Thoracic aorta (tissue), 2 donors: Measurements from ENCODE around the gene FAAP100. TPM values are rescaled to one million over a fixed set of nuclear protein-coding genes. Genes with fewer than 3 reads are reported as not detected.

Experiments
- ATAC-seq: fragments of 150-250 bp; one replicate; pipeline ENCODE4 v1.8.0; 2017; ENCODE audit warnings: low read depth; ENCODE audit not compliant: insufficient number of reproducible peaks, low FRiP score
- DNase-seq: peaks from one replicate; pipeline ENCODE4 v3.0.0-alpha.2; 2020; ENCODE audit warnings: low spot score
- H3K27ac ChIP-seq, 2 donors: fragments of 200-600 bp; sonication (generic); 1 replicate in 1 of 2; 2 replicates in 1 of 2; pipeline ENCODE4 v1.5.1; 2016; ENCODE audit warnings: mild to moderate bottlenecking in 2 of 2, moderate library complexity in 2 of 2
- H3K27me3 ChIP-seq: fragments of 200-600 bp; sonication (generic); replicated peaks from 2 replicates; pipeline ENCODE4 v1.6.0; 2016; ENCODE audit warnings: mild to moderate bottlenecking; ENCODE audit not compliant: insufficient read depth
- H3K36me3 ChIP-seq: fragments of 200-600 bp; sonication (generic); one replicate; pipeline ENCODE4 v1.5.1; 2016
- H3K4me1 ChIP-seq, 2 donors: fragments of 200-600 bp; sonication (generic); 1 replicate in 1 of 2; 2 replicates in 1 of 2; pipeline versions ENCODE4 v1.5.1 to v1.6.0; 2016; ENCODE audit warnings: low read depth in 2 of 2, mild to moderate bottlenecking in 1 of 2; ENCODE audit not compliant: control insufficient read depth in 1 of 2
- H3K4me3 ChIP-seq: fragments of 200-600 bp; sonication (generic); 2 replicates; pipeline ENCODE4 v1.5.1; 2016; ENCODE audit warnings: mild to moderate bottlenecking
- H3K9me3 ChIP-seq: fragments of 200-600 bp; sonication (generic); 2 replicates; pipeline ENCODE4 v1.5.1; 2016
- total RNA-seq, 2 donors: library from RNA; depleted of rRNA; stranded (reverse); fragments of >200 nt; gene quantifications; one replicate each; pipeline versions ENCODE4 v1.1.0 to v1.2.3, GENCODE V29; 2016
- TF ChIP-seq, protein P1 (sequence below): fragments of 200-600 bp; sonication (generic); IDR thresholded peaks from one replicate; pipeline ENCODE4 v1.5.1; 2019; ENCODE audit warnings: antibody characterized with exemption

Gene FAAP100
- total RNA-seq, 2 donors from 2014 or later: 43.2 to 57.9 TPM

DNA sequence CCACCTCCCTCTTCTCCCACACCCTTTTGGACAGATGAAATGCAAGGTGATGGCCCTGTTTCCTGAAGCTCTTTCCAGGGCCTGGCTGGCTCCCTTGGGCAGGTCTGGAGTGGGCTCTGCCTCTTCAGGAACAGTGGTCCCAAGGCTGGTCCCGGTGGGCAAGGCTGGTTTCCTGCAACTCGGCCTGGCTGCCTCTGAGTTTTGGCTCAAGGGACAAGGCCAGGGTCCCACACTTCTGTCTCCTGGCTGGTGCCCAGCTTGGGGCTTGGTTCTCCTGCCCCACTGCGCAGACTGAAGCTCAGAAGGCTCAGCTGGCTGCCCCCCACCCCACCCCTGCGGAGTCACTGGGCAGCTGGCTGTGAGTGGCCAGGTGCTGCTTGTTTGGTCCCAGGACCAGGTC is 35.7 kb downstream of the FAAP100 start:
- H3K27ac ChIP-seq: peak overlapping the region; percentile 99 to 100
- peaks cover 35 to 46% of the 10 kb centered on the region in 2 donors for H3K4me1 ChIP-seq
- TF ChIP-seq, protein P1, sequence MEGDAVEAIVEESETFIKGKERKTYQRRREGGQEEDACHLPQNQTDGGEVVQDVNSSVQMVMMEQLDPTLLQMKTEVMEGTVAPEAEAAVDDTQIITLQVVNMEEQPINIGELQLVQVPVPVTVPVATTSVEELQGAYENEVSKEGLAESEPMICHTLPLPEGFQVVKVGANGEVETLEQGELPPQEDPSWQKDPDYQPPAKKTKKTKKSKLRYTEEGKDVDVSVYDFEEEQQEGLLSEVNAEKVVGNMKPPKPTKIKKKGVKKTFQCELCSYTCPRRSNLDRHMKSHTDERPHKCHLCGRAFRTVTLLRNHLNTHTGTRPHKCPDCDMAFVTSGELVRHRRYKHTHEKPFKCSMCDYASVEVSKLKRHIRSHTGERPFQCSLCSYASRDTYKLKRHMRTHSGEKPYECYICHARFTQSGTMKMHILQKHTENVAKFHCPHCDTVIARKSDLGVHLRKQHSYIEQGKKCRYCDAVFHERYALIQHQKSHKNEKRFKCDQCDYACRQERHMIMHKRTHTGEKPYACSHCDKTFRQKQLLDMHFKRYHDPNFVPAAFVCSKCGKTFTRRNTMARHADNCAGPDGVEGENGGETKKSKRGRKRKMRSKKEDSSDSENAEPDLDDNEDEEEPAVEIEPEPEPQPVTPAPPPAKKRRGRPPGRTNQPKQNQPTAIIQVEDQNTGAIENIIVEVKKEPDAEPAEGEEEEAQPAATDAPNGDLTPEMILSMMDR: no peak
- ATAC-seq (no peak), DNase-seq (no peak)
- no peaks in the 10 kb centered on the region for H3K27me3 ChIP-seq
- peaks cover 8% of the 10 kb centered on the region for H3K36me3 ChIP-seq
- peak overlapping the region; percentile 99 for H3K4me3 ChIP-seq
- H3K9me3 ChIP-seq: no peaks in the 10 kb centered on the region

DNA sequence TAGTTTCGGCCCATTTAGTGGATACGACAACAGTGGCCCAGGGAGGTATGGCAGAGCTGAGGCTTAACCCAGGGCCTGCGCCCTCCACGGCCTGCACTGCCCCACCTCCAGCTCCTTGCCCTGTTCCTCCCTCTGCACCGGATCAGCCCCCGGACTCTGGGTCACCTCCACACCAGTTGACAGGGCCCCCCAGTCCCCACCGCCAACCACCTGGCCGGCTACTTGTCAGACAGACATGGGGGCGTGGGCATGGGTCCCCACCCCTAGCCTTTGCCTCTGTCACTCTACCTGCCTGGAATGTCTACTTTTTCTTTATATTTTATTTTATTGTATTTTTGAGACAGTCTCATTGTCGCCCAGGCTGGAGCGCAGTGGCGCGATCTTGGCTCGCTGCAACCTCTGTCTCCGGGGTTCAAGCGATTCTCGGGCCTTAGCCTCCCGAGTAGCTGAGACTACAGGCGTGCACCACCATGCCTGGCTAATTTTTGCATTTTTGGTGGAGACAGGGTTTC is 36.6 kb downstream of the FAAP100 start:
- no peak for ATAC-seq
- Histone ChIP-seq H3K27me3 (no peaks in the 10 kb centered on the region), H3K27ac (peak overlapping the region; percentile 99 to 100), H3K4me3 (peak overlapping the region; percentile 99), H3K4me1 (peaks cover 35 to 46% of the 10 kb centered on the region in 2 donors), H3K9me3 (no peaks in the 10 kb centered on the region), H3K36me3 (peaks cover 17% of the 10 kb centered on the region)
- no peak for DNase-seq
- TF ChIP-seq, protein P1: no peak

DNA sequence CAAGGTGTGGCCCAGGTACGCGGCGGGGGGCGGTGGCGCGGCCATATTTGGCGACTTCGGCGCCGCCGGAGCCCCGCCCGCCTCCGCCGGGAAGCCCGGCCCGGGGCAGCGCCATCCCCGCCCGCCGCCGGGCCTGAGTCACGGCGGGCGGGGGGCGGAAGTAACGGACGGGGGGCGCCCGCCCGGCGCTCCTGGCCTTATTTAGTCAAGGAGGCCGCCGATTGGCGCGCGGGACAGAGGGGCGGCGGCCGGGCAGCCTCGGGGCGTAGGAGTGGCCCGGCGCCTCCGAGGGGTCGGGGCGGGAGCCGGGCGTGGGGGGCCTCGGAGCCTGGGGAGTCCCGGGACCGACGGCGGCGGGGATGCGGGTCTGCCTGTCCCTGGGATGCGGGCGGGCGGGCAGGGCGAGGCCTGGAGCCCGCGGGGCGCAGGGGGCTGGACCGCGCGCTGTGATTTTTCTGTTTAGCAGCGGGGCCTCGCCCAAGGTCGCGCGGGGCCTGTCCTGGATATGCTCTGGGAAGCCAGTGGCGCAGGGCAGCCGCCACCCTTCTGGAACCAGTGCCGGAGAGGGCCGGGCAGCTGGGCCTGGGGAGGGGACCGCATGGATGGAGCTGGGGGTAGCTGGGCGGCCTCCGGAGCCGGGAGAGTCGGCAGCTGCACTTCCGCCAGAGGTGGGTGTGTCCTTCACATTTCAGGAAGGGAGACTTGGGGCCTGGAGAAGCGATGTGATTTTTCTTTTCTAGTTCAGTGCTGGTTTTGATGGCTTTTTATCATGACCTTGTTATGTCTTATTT is 37.2 kb downstream of the FAAP100 start:
- Histone ChIP-seq H3K4me1 (peaks cover 35 to 41% of the 10 kb centered on the region in 2 donors), H3K36me3 (peaks cover 23% of the 10 kb centered on the region), H3K4me3 (peak overlapping the region; percentile 99), H3K9me3 (no peaks in the 10 kb centered on the region), H3K27ac (peak overlapping the region; percentile 99 to 100), H3K27me3 (no peaks in the 10 kb centered on the region)
- no peak for DNase-seq
- TF ChIP-seq, protein P1: no peak
- peak; percentile 40 for ATAC-seq

DNA sequence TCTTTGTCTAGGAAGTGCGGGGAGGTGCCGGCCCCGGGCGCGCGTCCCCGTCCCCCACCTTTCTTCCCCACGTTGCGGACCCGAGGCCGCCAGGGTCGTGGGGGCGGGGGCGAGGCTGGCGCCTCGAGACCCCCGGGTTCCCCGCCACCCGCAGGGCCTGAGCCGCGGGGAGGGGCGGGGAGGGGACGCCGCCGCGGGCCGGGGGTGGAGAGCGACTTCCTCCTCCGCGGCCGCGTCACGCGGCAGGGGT is 37.7 kb downstream of the FAAP100 start:
- TF ChIP-seq, protein P1: no peak
- DNase-seq: no peak
- ATAC-seq: no peak
- H3K36me3 ChIP-seq: peaks cover 28% of the 10 kb centered on the region
- H3K9me3 ChIP-seq: no peaks in the 10 kb centered on the region
- H3K4me3 ChIP-seq: peak overlapping the region; percentile 99
- H3K27me3 ChIP-seq: no peaks in the 10 kb centered on the region
- H3K4me1 ChIP-seq: peaks cover 33 to 36% of the 10 kb centered on the region in 2 donors
- H3K27ac ChIP-seq: peak overlapping the region; percentile 99 to 100

DNA sequence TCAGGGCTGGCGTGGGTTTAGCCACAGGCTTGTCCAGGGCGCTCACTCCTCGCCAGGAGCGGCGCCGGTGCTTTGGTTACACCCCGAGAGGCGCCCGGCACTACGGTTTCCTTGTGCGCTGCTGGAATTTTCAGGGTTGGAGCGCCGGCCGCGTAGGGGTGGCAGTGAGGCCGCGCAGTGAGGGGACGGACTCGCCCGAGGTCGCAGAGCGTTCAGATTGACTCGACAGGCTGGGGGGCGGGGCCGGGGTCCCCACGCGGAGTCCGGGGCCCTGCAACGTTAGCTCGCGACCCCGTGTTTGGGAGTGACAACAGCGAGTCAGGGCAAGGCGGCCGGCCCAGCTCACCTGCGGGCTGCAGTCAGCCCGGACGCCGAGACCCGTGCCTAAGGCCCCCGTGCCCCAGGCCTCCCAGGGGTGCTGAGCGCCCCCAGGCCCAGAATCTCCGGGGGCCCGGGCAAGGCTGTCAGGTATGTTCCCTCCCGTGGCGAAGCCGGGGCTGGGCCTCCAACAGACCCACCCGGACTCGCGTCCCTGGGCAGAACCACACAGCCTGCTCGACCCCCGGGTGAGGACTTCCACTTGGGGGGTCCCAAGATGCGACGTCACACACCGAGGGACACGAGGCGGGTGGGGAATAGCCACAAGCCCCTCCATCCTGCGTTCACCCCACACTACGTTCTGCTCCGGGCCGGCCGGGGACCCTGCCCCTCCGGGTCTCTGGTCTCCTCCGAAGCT is 38.2 kb downstream of the FAAP100 start:
- H3K27me3 ChIP-seq: no peaks in the 10 kb centered on the region
- peaks cover 33% of the 10 kb centered on the region for H3K36me3 ChIP-seq
- H3K9me3 ChIP-seq: no peaks in the 10 kb centered on the region
- TF ChIP-seq, protein P1: no peak
- peak overlapping the region; percentile 99 to 100 for H3K27ac ChIP-seq
- ATAC-seq: no peak
- DNase-seq: no peak
- H3K4me1 ChIP-seq: peaks cover 31 to 33% of the 10 kb centered on the region in 2 donors
- peak overlapping the region; percentile 99 for H3K4me3 ChIP-seq
